ENCODE measurements around the gene CTIF.
"Not testable (repeated sequence)": the region's sequence is repeated elsewhere in the genome, so short reads cannot be mapped to it uniquely, and the experiment has no call there.

The CTIF gene

GRCh38 chr18:48860269-48861180 is 321.7 kb downstream of the CTIF start:
- FAIRE-seq = no peak

GRCh38 chr18:48861181-48861708 is 322.4 kb downstream of the CTIF start:
- no peak for FAIRE-seq

- no peak for FAIRE-seq
Observed at GRCh38 chr18:48862132-48862531, 323.3 kb downstream of the CTIF start.

GRCh38 chr18:48862678-48863270 is 323.9 kb downstream of the CTIF start:
- FAIRE-seq = no peak

- FAIRE-seq = no peak
Observed at GRCh38 chr18:48863432-48864065, 324.7 kb downstream of the CTIF start.

GRCh38 chr18:48864876-48865275 is 326.0 kb downstream of the CTIF start:
- FAIRE-seq = no peak

GRCh38 chr18:48866028-48866733 is 327.4 kb downstream of the CTIF start:
- FAIRE-seq = no peak

GRCh38 chr18:48866856-48867255 is 328.0 kb downstream of the CTIF start:
- no peak for FAIRE-seq

- no peak for FAIRE-seq
Observed at GRCh38 chr18:48867978-48868377, 329.1 kb downstream of the CTIF start.

- FAIRE-seq = no peak
Observed at GRCh38 chr18:48868468-48869466, 329.9 kb downstream of the CTIF start.

GRCh38 chr18:48869591-48869990 is 330.8 kb downstream of the CTIF start:
- FAIRE-seq = no peak

GRCh38 chr18:48870926-48871325 is 332.1 kb downstream of the CTIF start:
- not testable (repeated sequence) for FAIRE-seq

- no peak for FAIRE-seq
Observed at GRCh38 chr18:48871391-48872166, 332.7 kb downstream of the CTIF start.

- no peak for FAIRE-seq
Observed at GRCh38 chr18:48872234-48873145, 333.7 kb downstream of the CTIF start.

GRCh38 chr18:48874233-48874632 is 335.4 kb downstream of the CTIF start:
- FAIRE-seq = no peak

GRCh38 chr18:48874701-48875162 is 335.9 kb downstream of the CTIF start:
- no peak for FAIRE-seq

- FAIRE-seq = no peak
Observed at GRCh38 chr18:48875314-48875941, 336.6 kb downstream of the CTIF start.

- FAIRE-seq = no peak
Observed at GRCh38 chr18:48875942-48876511, 337.2 kb downstream of the CTIF start.

- FAIRE-seq = no peak
Observed at GRCh38 chr18:48876590-48876989, 337.8 kb downstream of the CTIF start.
